ENCODE results near the gene SLC13A2.

- TF ChIP-seq CTCF (IDR thresholded peaks at IDR 0.05) (no peak), POLR2A (IDR thresholded peaks at IDR 0.05) (no peak)
Measured at GRCh38 chr17:28425206-28425605, 48.2 kb upstream of the SLC13A2 start.

Measured in uterus (tissue), 2 donors.